GM12878 (cell line): ENCODE measurements around the gene C1GALT1. TPM values are rescaled to one million over a fixed set of nuclear protein-coding genes. Genes with fewer than 3 reads are reported as not detected.

ENCODE experiments used
- ATAC-seq: fragments of 200-7000 bp; cut with Tn5 transposase; 3 replicates; pipeline ENCODE4 v1.9.1; 2020; ENCODE audit warnings: mild to moderate bottlenecking, moderate library complexity
- BruUV-seq: library from RNA; stranded (reverse); fragments of 400-500 nt; replicated peaks from 2 replicates; lab custom pipeline; 2021; lab: Mats Ljungman, UMichigan
- CTCF ChIA-PET: fragments of 300-600 bp; sonication (Branson Sonifier 250); formaldehyde crosslinking; extraction: SDS; loops from one replicate; lab custom pipeline; 2021; ENCODE audit warnings: inconsistent platforms; lab: Yijun Ruan, JAX
- POLR2A ChIA-PET: fragments of 350-600 bp; formaldehyde crosslinking; extraction: SDS; loops from one replicate; lab custom pipeline; 2021; ENCODE audit warnings: inconsistent platforms; lab: Charles Lee
- RAD21 ChIA-PET: fragments of 300-600 bp; sonication (Branson Sonifier 250); formaldehyde crosslinking; loops from one replicate; lab custom pipeline; 2023; ENCODE audit warnings: antibody characterized with exemption; ENCODE audit not compliant: unreplicated experiment; lab: Charles Lee
- SMC1A ChIA-PET: fragments of 300-600 bp; sonication (Branson Sonifier 250); formaldehyde crosslinking; loops from one replicate; lab custom pipeline; 2023; ENCODE audit not compliant: unreplicated experiment, uncharacterized antibody; lab: Charles Lee
- DNase-seq: peaks from one replicate; pipeline ENCODE4 v3.0.0-alpha.2; 2011; ENCODE audit warnings: low read depth, low spot score
- FAIRE-seq: peaks from 3 replicates; lab custom pipeline; 2011; peaks lifted over from hg19 to GRCh38; lab: Jason Lieb, UNC
- H2AFZ ChIP-seq: 2 replicates; pipeline ENCODE4 v1.6.0; 2011; ENCODE audit warnings: low read depth, low read length, control low read depth; ENCODE audit not compliant: control insufficient read depth
- H3K27ac ChIP-seq: 2 replicates; pipeline ENCODE4 v1.5.1; 2011; ENCODE audit warnings: control low read depth; ENCODE audit not compliant: control insufficient read depth, insufficient read depth
- H3K27me3 ChIP-seq, 2 experiments: replicated peaks in 1 of 2; 2 replicates each; pipeline versions ENCODE4 v1.6.0 to v1.6.1; 2011; ENCODE audit warnings: low read length in 1 of 2; ENCODE audit not compliant: control insufficient read depth in 2 of 2, insufficient read depth in 2 of 2
- H3K36me3 ChIP-seq, 2 experiments: 2 replicates each; pipeline ENCODE4 v1.5.1; 2011; ENCODE audit warnings: low read length in 1 of 2; ENCODE audit not compliant: control insufficient read depth in 2 of 2, insufficient read depth in 2 of 2
- H3K4me1 ChIP-seq: 2 replicates; pipeline ENCODE4 v1.6.1; 2011; ENCODE audit warnings: mild to moderate bottlenecking, low read length, moderate library complexity, mixed read lengths; ENCODE audit not compliant: control insufficient read depth, insufficient read depth
- H3K4me2 ChIP-seq: 2 replicates; pipeline ENCODE4 v1.6.0; 2011; ENCODE audit warnings: control low read depth; ENCODE audit not compliant: control insufficient read depth, insufficient read depth
- H3K4me3 ChIP-seq: fragments of 200-600 bp; sonication (generic); 2 replicates; pipeline ENCODE4 v1.5.1; 2016
- H3K79me2 ChIP-seq: 2 replicates; pipeline ENCODE4 v1.6.0; 2011; ENCODE audit warnings: low read length; ENCODE audit not compliant: control insufficient read depth, insufficient read depth
- H3K9ac ChIP-seq: 2 replicates; pipeline ENCODE4 v1.8.0; 2011; ENCODE audit warnings: low read length, control low read depth, mixed read lengths; ENCODE audit not compliant: control insufficient read depth, insufficient read depth
- H3K9me3 ChIP-seq: replicated peaks from 3 replicates; pipeline ENCODE4 v1.5.1; 2011; ENCODE audit warnings: mild to moderate bottlenecking, low read length; ENCODE audit not compliant: control insufficient read depth, insufficient read depth
- H4K20me1 ChIP-seq: 2 replicates; pipeline ENCODE4 v1.6.0; 2011; ENCODE audit not compliant: control insufficient read depth, insufficient read depth
- CHD1 ChIP-seq: IDR thresholded peaks from 2 replicates; pipeline ENCODE4 v1.6.1; 2012; ENCODE audit warnings: low read depth, low read length, improper control_type of control experiment
- CUX1 ChIP-seq: IDR thresholded peaks from 2 replicates; pipeline ENCODE4 v1.6.1; 2012; ENCODE audit warnings: improper control_type of control experiment, low read depth, low read length; ENCODE audit not compliant: insufficient replicate concordance
- E2F4 ChIP-seq: IDR thresholded peaks from 2 replicates; pipeline ENCODE4 v1.6.1; 2012; ENCODE audit warnings: low read depth, low read length, improper control_type of control experiment
- EED ChIP-seq: sonication (generic); IDR thresholded peaks from 2 replicates; pipeline ENCODE4 v1.6.1; 2016; ENCODE audit warnings: antibody characterized with exemption, low read depth
- HCFC1 ChIP-seq: fragments of 150-350 bp; IDR thresholded peaks from 2 replicates; pipeline ENCODE4 v1.6.1; 2014; ENCODE audit warnings: low read length
- LARP7 ChIP-seq: fragments of 450-650 bp; IDR thresholded peaks from 2 replicates; pipeline ENCODE4 v1.6.1; 2017; ENCODE audit warnings: mild to moderate bottlenecking
- NBN ChIP-seq: fragments of 450-650 bp; IDR thresholded peaks from 2 replicates; pipeline ENCODE4 v1.6.1; 2016
- NFYA ChIP-seq: IDR thresholded peaks from 2 replicates; pipeline ENCODE4 v1.6.1; 2011; ENCODE audit warnings: low read depth, mild to moderate bottlenecking, low read length, improper control_type of control experiment, borderline replicate concordance
- NR2F1 ChIP-seq: fragments of 450-650 bp; conservative IDR thresholded peaks from 2 replicates; pipeline ENCODE4 v1.6.1; 2017; ENCODE audit warnings: mild to moderate bottlenecking
- PML ChIP-seq: IDR thresholded peaks from 2 replicates; pipeline ENCODE4 v1.6.1; 2012; ENCODE audit warnings: low read length, inconsistent platforms
- POLR2AphosphoS2 ChIP-seq: IDR thresholded peaks from 2 replicates; pipeline ENCODE4 v1.6.1; 2011; ENCODE audit warnings: low read depth, mild to moderate bottlenecking, low read length, improper control_type of control experiment, moderate library complexity
- RELB ChIP-seq: fragments of 450-650 bp; IDR thresholded peaks from 2 replicates; pipeline ENCODE4 v1.6.1; 2017; ENCODE audit warnings: low read depth, mild to moderate bottlenecking, moderate library complexity
- STAT1 ChIP-seq: fragments of 450-650 bp; conservative IDR thresholded peaks from 2 replicates; pipeline ENCODE4 v1.6.1; 2014; ENCODE audit warnings: antibody characterized with exemption, mild to moderate bottlenecking
- TCF3 ChIP-seq: IDR thresholded peaks from 2 replicates; pipeline ENCODE4 v1.6.1; 2012; ENCODE audit warnings: low read depth, mild to moderate bottlenecking, low read length, borderline replicate concordance; ENCODE audit not compliant: insufficient read depth
- USF2 ChIP-seq: IDR thresholded peaks from 2 replicates; pipeline ENCODE4 v1.6.1; 2011; ENCODE audit warnings: low read depth, low read length, improper control_type of control experiment, borderline replicate concordance
- ZNF274 ChIP-seq: IDR thresholded peaks from one replicate; pipeline ENCODE4 v1.8.0; 2011; ENCODE audit not compliant: insufficient read length, insufficient read depth
- ZSCAN29 ChIP-seq: fragments of 450-650 bp; IDR thresholded peaks from 2 replicates; pipeline ENCODE4 v1.6.1; 2017; ENCODE audit warnings: mild to moderate bottlenecking, moderate library complexity
- WGBS: methylation state at CpG from one replicate; pipeline ENCODE4 v1.1.6; 2016; ENCODE audit warnings: low lambda C conversion rate; ENCODE audit not compliant: insufficient replicate concordance, insufficient coverage; ENCODE audit errors: missing lambda C conversion rate; 5-methylcytosine and 5-hydroxymethylcytosine counted together
- in situ Hi-C: fragments of 300-500 bp; cut with MboI; formaldehyde crosslinking; loops from 9 replicates; pipeline ENCODE4 v1.14.3; 2018; ENCODE audit warnings: mixed read lengths
- intact Hi-C: fragments of 100-400 bp; cut with micrococcal nuclease; formaldehyde crosslinking; loops from one replicate; pipeline ENCODE4 v1.14.2; 2022; ENCODE audit not compliant: unreplicated experiment
- polyA plus RNA-seq, 11 experiments: library from polyadenylated mRNA; depleted of rRNA in 4 of 11; unstranded in 6 of 11; stranded (reverse) in 5 of 11; fragments of >200 nt; fragmentation: Nextera tagmentation in 4 of 11; fragmentation: Illumina TruSeq in 1 of 11; extraction: Ambion mirVana in 4 of 11; extraction: Trizol in 1 of 11; gene quantifications; 1 replicate in 1 of 11; 2 replicates in 10 of 11; pipeline versions ENCODE4 v1.2.1 to v1.2.3, GENCODE V29; 2011 to 2016; ENCODE audit warnings: inconsistent platforms in 2 of 11, missing spikeins in 2 of 11, low read depth in 1 of 11
- total RNA-seq, 4 experiments: library from RNA; depleted of rRNA in 3 of 4; stranded (reverse); fragments of >200 nt in 3 of 4; fragmentation: Illumina TruSeq in 1 of 4; extraction: Trizol in 1 of 4; gene quantifications; 2 replicates each; pipeline versions ENCODE4 v1.2.1 to v1.2.3, GENCODE V29; 2013 to 2021

Gene C1GALT1
- total and polyA plus RNA-seq, 10 of the 15 experiments (the other 5 are each of a cell fraction or from before 2014, with no cell fraction given), result 1.6 to 25.0 (median 8.5) TPM

- RAD21 ChIA-PET, result no interaction called here
- Histone ChIP-seq H3K4me1 (no peaks in the 10 kb centered on the region), H3K4me2 (no peak overlapping the region), H3K27ac (no peak overlapping the region), H3K79me2 (peaks cover 13% of the 10 kb centered on the region), H4K20me1 (no peaks in the 10 kb centered on the region), H2AFZ (no peak overlapping the region), H3K9ac (no peak overlapping the region), H3K9me3 (no peaks in the 10 kb centered on the region; the same call in 1 of the 3 replicates), H3K4me3 (no peak overlapping the region), H3K36me3 (no peaks in the 10 kb centered on the region; a peak in 1 of 4 replicates), H3K27me3 (no peaks in the 10 kb centered on the region)
- CTCF ChIA-PET, result interaction anchor here (0.7 to 2.1 kb wide), 2 partner anchors 12 to 26 kb away, joined by 3 to 6 read pairs; no protein-coding TSS in a partner anchor
- TF ChIP-seq RELB, result no peak
- TF ChIP-seq PML, result no peak
- no peak for TF ChIP-seq NFYA
- TF ChIP-seq ZSCAN29, result no peak
- no peak for TF ChIP-seq POLR2AphosphoS2
- no peak for TF ChIP-seq USF2
- TF ChIP-seq E2F4, result no peak
- no peak for TF ChIP-seq CUX1
- no peak for TF ChIP-seq STAT1
- no peak for TF ChIP-seq TCF3
- no peak for TF ChIP-seq HCFC1
- no peak for TF ChIP-seq NBN
- TF ChIP-seq CHD1, result no peak
- TF ChIP-seq EED, result no peak
- TF ChIP-seq LARP7, result no peak
- no peak for TF ChIP-seq NR2F1
- no peak for TF ChIP-seq ZNF274
- no TSS peak for BruUV-seq
- DNase-seq (no peak), FAIRE-seq (no peak), ATAC-seq (no peak)
- SMC1A ChIA-PET, result interaction anchor here (1.1 to 1.5 kb wide), 2 partner anchors 8 to 12 kb away, joined by 3 read pairs; no protein-coding TSS in a partner anchor
- POLR2A ChIA-PET, result no interaction called here
- in situ Hi-C loops (no loop called here), intact Hi-C loops (no loop called here)
- 97% methylated on average over 10 of the region's 10 CpGs for WGBS
Observed at GRCh38 chr7:7209412-7210050, 27.2 kb downstream of the C1GALT1 start.
